ENCODE measurements around the gene TRIM9. TPM values are rescaled to one million over a fixed set of nuclear protein-coding genes. Genes with fewer than 3 reads are reported as not detected.

Gene TRIM9
- total RNA-seq, 2 experiments from 2014 or later = 0.19 to 0.45 TPM

DNA sequence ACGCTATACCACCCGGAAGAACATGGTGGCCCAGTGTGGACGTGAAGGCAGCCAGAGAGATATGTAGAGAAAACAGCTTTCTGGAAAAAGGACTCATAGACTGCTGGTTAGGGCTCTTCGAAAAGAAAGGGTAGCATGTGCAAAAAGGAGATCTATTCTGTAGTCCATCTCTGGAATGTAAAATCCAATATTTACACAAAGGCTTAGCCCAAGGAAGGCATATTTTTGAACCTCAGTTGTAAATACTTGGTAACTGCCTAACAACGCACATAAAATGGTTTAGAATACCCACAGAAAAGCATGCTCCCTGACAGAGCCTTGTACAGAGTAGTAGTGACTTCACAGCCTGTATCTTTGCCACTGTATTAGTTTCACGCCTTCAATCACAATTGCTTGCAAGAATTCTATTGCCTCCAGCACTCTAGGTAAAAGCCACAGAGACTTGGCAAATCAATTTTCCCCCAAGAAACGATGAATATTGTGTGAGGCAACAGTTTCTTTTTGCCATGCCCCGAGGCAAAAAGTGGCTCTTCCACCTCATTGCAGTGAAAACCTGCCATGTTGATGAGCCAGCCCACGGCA, 59.2 kb downstream of the TRIM9 start:
- Histone ChIP-seq H3K27ac (ENCODE audit: low read depth in 1 of 2, low read length in 2 of 2) (no peak overlapping the region), H3K9me3 (ENCODE audit: control insufficient read depth in 1 of 2, insufficient read depth in 1 of 2, low read length in 2 of 2) (no peaks in the 10 kb centered on the region), H3K4me3 (ENCODE audit: low read length) (no peak overlapping the region), H3K27me3 (ENCODE audit: control insufficient read depth in 1 of 2, insufficient read depth in 2 of 2, low read length in 2 of 2) (peaks cover 0 to 2% of the 10 kb centered on the region in 2 experiments), H3K4me1 (ENCODE audit: insufficient read depth, low read length) (no peaks in the 10 kb centered on the region), H3K36me3 (ENCODE audit: insufficient read depth, low read length) (no peaks in the 10 kb centered on the region)
- Mint-ChIP-seq H3K4me1 (ENCODE audit: low read depth) (no peaks in the 10 kb centered on the region), H3K27me3 (peaks cover 6% of the 10 kb centered on the region), H3K36me3 (ENCODE audit: low read depth) (no peaks in the 10 kb centered on the region), H3K9me3 (no peaks in the 10 kb centered on the region), H3K4me3 (no peak overlapping the region), H3K27ac (no peak overlapping the region)
- TF ChIP-seq, protein P1, sequence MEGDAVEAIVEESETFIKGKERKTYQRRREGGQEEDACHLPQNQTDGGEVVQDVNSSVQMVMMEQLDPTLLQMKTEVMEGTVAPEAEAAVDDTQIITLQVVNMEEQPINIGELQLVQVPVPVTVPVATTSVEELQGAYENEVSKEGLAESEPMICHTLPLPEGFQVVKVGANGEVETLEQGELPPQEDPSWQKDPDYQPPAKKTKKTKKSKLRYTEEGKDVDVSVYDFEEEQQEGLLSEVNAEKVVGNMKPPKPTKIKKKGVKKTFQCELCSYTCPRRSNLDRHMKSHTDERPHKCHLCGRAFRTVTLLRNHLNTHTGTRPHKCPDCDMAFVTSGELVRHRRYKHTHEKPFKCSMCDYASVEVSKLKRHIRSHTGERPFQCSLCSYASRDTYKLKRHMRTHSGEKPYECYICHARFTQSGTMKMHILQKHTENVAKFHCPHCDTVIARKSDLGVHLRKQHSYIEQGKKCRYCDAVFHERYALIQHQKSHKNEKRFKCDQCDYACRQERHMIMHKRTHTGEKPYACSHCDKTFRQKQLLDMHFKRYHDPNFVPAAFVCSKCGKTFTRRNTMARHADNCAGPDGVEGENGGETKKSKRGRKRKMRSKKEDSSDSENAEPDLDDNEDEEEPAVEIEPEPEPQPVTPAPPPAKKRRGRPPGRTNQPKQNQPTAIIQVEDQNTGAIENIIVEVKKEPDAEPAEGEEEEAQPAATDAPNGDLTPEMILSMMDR (IDR thresholded peaks at IDR 0.05) = no peak
- ATAC-seq (ENCODE audit: poor library complexity) (no peak), DNase-seq (no peak)
- intact Hi-C loops (cut with DNase I, micrococcal nuclease) = no loop called here
- ChIA-PET CTCF (no interaction called here), POLR2A (no interaction called here)

DNA sequence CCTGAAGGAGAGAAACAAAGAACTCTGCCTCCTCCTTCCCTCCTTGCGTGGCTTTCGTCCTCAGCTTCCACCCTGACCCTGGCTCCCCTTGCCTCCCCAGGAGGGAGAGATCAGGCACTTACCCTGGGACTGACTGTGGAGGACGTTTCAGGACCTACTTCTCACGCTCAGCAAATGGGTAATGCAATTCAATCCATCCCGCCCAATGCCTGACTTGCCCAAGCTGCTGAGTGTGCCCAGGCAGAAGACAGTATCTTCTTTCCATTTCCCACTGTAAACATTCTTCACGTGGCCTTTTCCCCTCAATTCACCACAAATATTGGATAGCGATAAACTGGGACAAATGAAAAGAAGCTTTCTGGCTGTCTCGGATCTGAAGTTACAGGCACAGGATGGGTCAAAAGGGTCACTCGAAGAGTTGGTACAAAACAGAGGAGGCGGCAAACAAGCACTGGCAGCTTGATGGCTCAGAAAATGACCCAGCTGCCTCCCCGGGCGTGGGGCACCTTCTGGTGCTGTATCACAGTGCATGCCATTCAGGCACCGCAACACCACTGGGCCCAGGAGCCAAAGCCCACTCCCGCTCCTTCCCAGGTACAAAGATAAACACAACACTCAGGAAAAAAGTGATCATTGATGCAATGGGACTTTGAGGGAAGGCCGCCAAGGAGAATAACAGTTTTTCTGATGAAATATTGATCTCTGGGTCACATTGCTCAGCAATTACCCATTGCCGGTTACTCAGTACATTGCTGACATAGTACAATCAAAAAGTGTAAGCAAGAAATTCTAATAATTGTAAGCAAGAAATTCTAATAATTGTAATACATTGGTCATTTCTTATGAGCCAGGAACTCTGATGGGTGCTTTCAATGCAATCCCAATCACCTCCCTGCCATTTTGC, 65.8 kb downstream of the TRIM9 start:
- no peaks in the 10 kb centered on the region for H3K9me3 ChIP-seq (ENCODE audit: control insufficient read depth in 1 of 2, insufficient read depth in 1 of 2, low read length in 2 of 2)
- Mint-ChIP-seq H3K27ac (no peak overlapping the region), H3K27me3 (peaks cover 6% of the 10 kb centered on the region), H3K9me3 (no peaks in the 10 kb centered on the region), H3K36me3 (ENCODE audit: low read depth) (no peaks in the 10 kb centered on the region), H3K4me1 (ENCODE audit: low read depth) (no peaks in the 10 kb centered on the region), H3K4me3 (no peak overlapping the region)
- POLR2A ChIA-PET = no interaction called here
- CTCF ChIA-PET = no interaction called here
- intact Hi-C loops (cut with DNase I, micrococcal nuclease) = no loop called here
- TF ChIP-seq, protein P1 (IDR thresholded peaks at IDR 0.05) = no peak
- H3K4me3 ChIP-seq (ENCODE audit: low read length) = no peak overlapping the region
- ATAC-seq (ENCODE audit: poor library complexity) (no peak), DNase-seq (no peak)
- no peaks in the 10 kb centered on the region for H3K27me3 ChIP-seq (ENCODE audit: control insufficient read depth in 1 of 2, insufficient read depth in 2 of 2, low read length in 2 of 2)
- H3K4me1 ChIP-seq (ENCODE audit: insufficient read depth, low read length) = no peaks in the 10 kb centered on the region
- H3K36me3 ChIP-seq (ENCODE audit: insufficient read depth, low read length) = no peaks in the 10 kb centered on the region
- no peak overlapping the region for H3K27ac ChIP-seq (ENCODE audit: low read depth in 1 of 2, low read length in 2 of 2)

DNA sequence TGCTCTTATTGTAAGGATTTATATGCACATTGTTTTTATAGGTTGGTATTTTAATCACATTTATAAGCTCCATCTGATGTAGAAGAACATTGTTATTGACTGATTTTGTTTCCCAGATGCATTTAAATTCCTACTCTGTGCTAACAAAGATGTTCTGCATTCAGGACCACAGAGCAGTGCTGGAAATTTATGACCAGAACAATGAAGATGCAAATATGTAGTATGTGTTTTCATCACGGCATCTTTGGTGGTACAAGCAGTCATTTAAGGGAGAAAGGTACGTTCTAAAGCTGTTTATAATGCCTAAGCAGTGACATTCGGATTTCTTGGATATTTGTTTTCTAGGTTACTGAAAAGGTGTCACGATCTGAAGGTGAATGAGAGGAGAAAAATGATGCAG, 66.5 kb downstream of the TRIM9 start:
- TF ChIP-seq, protein P1 (IDR thresholded peaks at IDR 0.05) = no peak
- ATAC-seq (ENCODE audit: poor library complexity) (no peak), DNase-seq (no peak)
- Histone ChIP-seq H3K27ac (ENCODE audit: low read depth in 1 of 2, low read length in 2 of 2) (no peak overlapping the region), H3K4me1 (ENCODE audit: insufficient read depth, low read length) (no peaks in the 10 kb centered on the region), H3K9me3 (ENCODE audit: control insufficient read depth in 1 of 2, insufficient read depth in 1 of 2, low read length in 2 of 2) (no peaks in the 10 kb centered on the region), H3K27me3 (ENCODE audit: control insufficient read depth in 1 of 2, insufficient read depth in 2 of 2, low read length in 2 of 2) (no peaks in the 10 kb centered on the region), H3K4me3 (ENCODE audit: low read length) (no peak overlapping the region), H3K36me3 (ENCODE audit: insufficient read depth, low read length) (no peaks in the 10 kb centered on the region)
- Mint-ChIP-seq H3K27ac (no peak overlapping the region), H3K4me3 (no peak overlapping the region), H3K4me1 (ENCODE audit: low read depth) (no peaks in the 10 kb centered on the region), H3K9me3 (no peaks in the 10 kb centered on the region), H3K27me3 (peaks cover 6% of the 10 kb centered on the region), H3K36me3 (ENCODE audit: low read depth) (no peaks in the 10 kb centered on the region)
- intact Hi-C loops (cut with DNase I, micrococcal nuclease) = no loop called here
- ChIA-PET POLR2A (no interaction called here), CTCF (no interaction called here)

Measured in CD4-positive, alpha-beta T cell (primary cell).